Neural cell (in vitro differentiated cells): ENCODE data around the gene INPP5A. TPM values are rescaled to one million over a fixed set of nuclear protein-coding genes. Genes with fewer than 3 reads are reported as not detected.

Experiments used
- H2AFZ ChIP-seq: fragments of 200-600, 300-800 bp; sonication (generic), shearing (Covaris generic); 2 replicates; pipeline ENCODE4 v1.6.0; 2014; ENCODE audit warnings: low read depth, mild to moderate bottlenecking, antibody characterized with exemption, low read length, moderate library complexity
- H3F3A ChIP-seq: fragments of 200-600 bp; shearing (Covaris generic); 2 replicates; pipeline ENCODE4 v1.6.1; 2016; ENCODE audit warnings: mild to moderate bottlenecking, moderate library complexity, mixed read lengths, antibody characterized with exemption, low read length; ENCODE audit not compliant: insufficient read depth, poor library complexity, severe bottlenecking
- H3K27ac ChIP-seq: fragments of 200-600, 300-800 bp; sonication (generic), shearing (Covaris generic); 2 replicates; pipeline ENCODE4 v1.5.1; 2014; ENCODE audit warnings: mild to moderate bottlenecking, low read length, moderate library complexity
- H3K27me3 ChIP-seq: fragments of 300-800, 200-600 bp; sonication (generic), shearing (Covaris generic); 2 replicates; pipeline ENCODE4 v1.6.0; 2014; ENCODE audit warnings: mild to moderate bottlenecking, low read depth, low read length, moderate library complexity; ENCODE audit not compliant: insufficient read depth
- H3K36me3 ChIP-seq: fragments of 300-800, 200-600 bp; sonication (generic), shearing (Covaris generic); 2 replicates; pipeline ENCODE4 v1.5.1; 2014; ENCODE audit warnings: mild to moderate bottlenecking, antibody characterized with exemption, low read length, moderate library complexity; ENCODE audit not compliant: insufficient read depth
- H3K4me2 ChIP-seq: fragments of 300-800, 200-600 bp; sonication (generic), shearing (Covaris generic); 2 replicates; pipeline ENCODE4 v1.6.0; 2014; ENCODE audit warnings: mild to moderate bottlenecking, low read length
- H3K4me3 ChIP-seq: fragments of 300-800, 200-600 bp; sonication (generic), shearing (Covaris generic); 2 replicates; pipeline ENCODE4 v1.5.1; 2014; ENCODE audit warnings: mild to moderate bottlenecking, low read length, moderate library complexity
- H3K79me2 ChIP-seq: fragments of 200-600 bp; shearing (Covaris generic); replicated peaks from 2 replicates; pipeline ENCODE4 v1.6.0; 2014; ENCODE audit warnings: mild to moderate bottlenecking, low read length, moderate library complexity; ENCODE audit not compliant: insufficient read depth
- H3K9ac ChIP-seq: fragments of 300-800, 200-600 bp; sonication (generic), shearing (Covaris generic); 2 replicates; pipeline ENCODE4 v1.6.1; 2016; ENCODE audit warnings: mild to moderate bottlenecking, low read length, mixed read lengths
- H3K9me2 ChIP-seq: fragments of 200-600 bp; shearing (Covaris generic); 2 replicates; pipeline ENCODE4 v1.6.1; 2016; ENCODE audit warnings: mild to moderate bottlenecking, low read length, mixed read lengths; ENCODE audit not compliant: insufficient read depth
- H3K9me3 ChIP-seq: fragments of 200-600, 300-800 bp; sonication (generic), shearing (Covaris generic); 2 replicates; pipeline ENCODE4 v1.6.1; 2016; ENCODE audit warnings: mild to moderate bottlenecking, mixed run types, low read length, moderate library complexity, mixed read lengths
- H4K20me1 ChIP-seq: fragments of 200-600 bp; shearing (Covaris generic); 2 replicates; pipeline ENCODE4 v1.6.1; 2016; ENCODE audit warnings: mild to moderate bottlenecking, mixed run types; ENCODE audit not compliant: insufficient read depth
- CTCF ChIP-seq: fragments of 450-650 bp; IDR thresholded peaks from 2 replicates; pipeline ENCODE4 v1.5.1; 2014; ENCODE audit warnings: antibody characterized with exemption, mild to moderate bottlenecking, moderate library complexity; ENCODE audit not compliant: poor library complexity, severe bottlenecking
- EP300 ChIP-seq: fragments of 450-650 bp; conservative IDR thresholded peaks from 2 replicates; pipeline ENCODE4 v1.6.1; 2014; ENCODE audit warnings: antibody characterized with exemption, mild to moderate bottlenecking, moderate library complexity; ENCODE audit not compliant: poor library complexity, severe bottlenecking
- EZH2 ChIP-seq: fragments of 200-600, 300-800 bp; shearing (Covaris generic), sonication (generic); IDR thresholded peaks from 2 replicates; pipeline ENCODE4 v1.6.1; 2014; ENCODE audit warnings: antibody characterized with exemption, low read length, borderline replicate concordance, mild to moderate bottlenecking; ENCODE audit not compliant: insufficient read depth, poor library complexity, severe bottlenecking
- MXI1 ChIP-seq: fragments of 450-650 bp; conservative IDR thresholded peaks from 2 replicates; pipeline ENCODE4 v1.6.1; 2014; ENCODE audit warnings: antibody characterized with exemption, mild to moderate bottlenecking; ENCODE audit not compliant: poor library complexity, severe bottlenecking
- POLR2AphosphoS5 ChIP-seq: IDR thresholded peaks from 2 replicates; pipeline ENCODE4 v1.6.1; 2012
- RAD21 ChIP-seq: fragments of 450-650 bp; conservative IDR thresholded peaks from 2 replicates; pipeline ENCODE4 v1.6.1; 2014; ENCODE audit warnings: antibody characterized with exemption, mild to moderate bottlenecking, moderate library complexity
- REST ChIP-seq: IDR thresholded peaks from 2 replicates; pipeline ENCODE4 v1.6.1; 2012; ENCODE audit warnings: borderline replicate concordance
- SMC3 ChIP-seq: fragments of 450-650 bp; conservative IDR thresholded peaks from 2 replicates; pipeline ENCODE4 v1.6.1; 2014; ENCODE audit warnings: antibody characterized with exemption, mild to moderate bottlenecking, moderate library complexity; ENCODE audit not compliant: poor library complexity
- TAF1 ChIP-seq: IDR thresholded peaks from 2 replicates; pipeline ENCODE4 v1.6.1; 2012; ENCODE audit warnings: low read depth
- polyA plus RNA-seq: library from polyadenylated mRNA; depleted of rRNA; stranded (reverse); fragments of >200 nt; gene quantifications from 2 replicates; pipeline ENCODE4 v1.2.3, GENCODE V29; 2014

INPP5A gene
- polyA plus RNA-seq, 1 donor from 2014 or later = 48.8 TPM

GRCh38 chr10:132534391-132535064 is 3.1 kb upstream of the INPP5A start:
- Histone ChIP-seq H3K9ac (no peak overlapping the region), H3K79me2 (peaks cover 13% of the 10 kb centered on the region), H3K9me2 (no peaks in the 10 kb centered on the region), H3K4me3 (no peak overlapping the region), H3K27me3 (no peaks in the 10 kb centered on the region), H3K36me3 (no peaks in the 10 kb centered on the region), H3F3A (peaks cover 4% of the 10 kb centered on the region), H2AFZ (no peak overlapping the region), H3K9me3 (no peaks in the 10 kb centered on the region), H3K27ac (no peak overlapping the region), H3K4me2 (no peak overlapping the region), H4K20me1 (no peaks in the 10 kb centered on the region)
- TF ChIP-seq TAF1 (no peak), CTCF (no peak), EZH2 (no peak), SMC3 (no peak), RAD21 (no peak)

- TF ChIP-seq EZH2 (no peak), EP300 (no peak), CTCF (no peak), TAF1 (no peak), RAD21 (no peak), SMC3 (no peak), POLR2AphosphoS5 (no peak), REST (no peak), MXI1 (no peak)
- Histone ChIP-seq H2AFZ (no peak overlapping the region), H3F3A (peaks cover 4% of the 10 kb centered on the region), H3K36me3 (no peaks in the 10 kb centered on the region), H3K27ac (no peak overlapping the region), H3K9me3 (no peaks in the 10 kb centered on the region), H3K79me2 (peaks cover 14% of the 10 kb centered on the region), H3K4me3 (peak overlapping the region; percentile 95), H4K20me1 (no peaks in the 10 kb centered on the region), H3K9ac (no peak overlapping the region), H3K9me2 (no peaks in the 10 kb centered on the region), H3K27me3 (no peaks in the 10 kb centered on the region), H3K4me2 (no peak overlapping the region)
Observed at GRCh38 chr10:132535065-132535651, 2.4 kb upstream of the INPP5A start.
